GM21723 (cell line): ENCODE results near the gene SLMAP.

Experiments
- ATAC-seq: cut with Tn5 transposase; IDR thresholded peaks from one replicate; pipeline ENCODE4 v1.9.1; 2021; ENCODE audit warnings: mild to moderate bottlenecking, moderate library complexity; ENCODE audit not compliant: unreplicated experiment

The SLMAP gene

GRCh38 chr3:57746156-57747010 is 9.7 kb upstream of the SLMAP start:
- ATAC-seq, result no peak

GRCh38 chr3:57749542-57749941 is 6.6 kb upstream of the SLMAP start:
- no peak for ATAC-seq

- ATAC-seq, result no peak
Measured at GRCh38 chr3:57752307-57752706, 3.8 kb upstream of the SLMAP start.

- no peak for ATAC-seq
Measured at GRCh38 chr3:57753016-57753415, 3.1 kb upstream of the SLMAP start.

GRCh38 chr3:57755368-57755675 is 787 bp upstream of the SLMAP start:
- ATAC-seq, result no peak

- ATAC-seq, result peak; percentile 28
Measured at GRCh38 chr3:57756528-57757401, 656 bp downstream of the SLMAP start.

GRCh38 chr3:57757642-57758297 is 1.7 kb downstream of the SLMAP start:
- ATAC-seq, result no peak

GRCh38 chr3:57758686-57759085 is 2.6 kb downstream of the SLMAP start:
- no peak for ATAC-seq

GRCh38 chr3:57764794-57765193 is 8.7 kb downstream of the SLMAP start:
- ATAC-seq, result no peak

GRCh38 chr3:57768595-57768994 is 12.5 kb downstream of the SLMAP start:
- ATAC-seq, result no peak

GRCh38 chr3:57770009-57770827 is 14.1 kb downstream of the SLMAP start:
- no peak for ATAC-seq

GRCh38 chr3:57772251-57772650 is 16.1 kb downstream of the SLMAP start:
- no peak for ATAC-seq

- ATAC-seq, result no peak
Measured at GRCh38 chr3:57777774-57778173, 21.7 kb downstream of the SLMAP start.

- ATAC-seq, result no peak
Measured at GRCh38 chr3:57778494-57778893, 22.4 kb downstream of the SLMAP start.

GRCh38 chr3:57779666-57780065 is 23.6 kb downstream of the SLMAP start:
- no peak for ATAC-seq

- ATAC-seq, result no peak
Measured at GRCh38 chr3:57783186-57784088, 27.3 kb downstream of the SLMAP start.

- ATAC-seq, result no peak
Measured at GRCh38 chr3:57784089-57784735, 28.1 kb downstream of the SLMAP start.

GRCh38 chr3:57785446-57785845 is 29.3 kb downstream of the SLMAP start:
- ATAC-seq, result no peak
